ENCODE measurements around the gene OR2T5. TPM values are rescaled to one million over a fixed set of nuclear protein-coding genes. Genes with fewer than 3 reads are reported as not detected.
A peak's percentile ranks its signal among the peaks of the same experiment; 100 is the strongest.
"Not testable (repeated sequence)": the region's sequence is repeated elsewhere in the genome, so short reads cannot be mapped to it uniquely, and the experiment has no call there.

Gene OR2T5
- total RNA-seq, 2 donors from 2014 or later = not detected

- H3K4me1 ChIP-seq (replicated peaks); DNase-seq (ENCODE audit: low spot score); H3K27me3 ChIP-seq (replicated peaks; ENCODE audit: insufficient read depth); H3K36me3 ChIP-seq; intact Hi-C loops (cut with DNase I); H3K4me3 ChIP-seq; H3K27ac ChIP-seq; H3K9me3 ChIP-seq: not testable (repeated sequence)
- 58% methylated on average over 2 of the region's 4 CpGs for WGBS
- peak; percentile 8 for TF ChIP-seq POLR2AphosphoS5 (IDR thresholded peaks at IDR 0.05)
Measured at GRCh38 chr1:248455045-248455444, 33.3 kb upstream of the OR2T5 start.

- no CpG with 5 or more reads among the region's 2 CpGs for whole genome bisulfite sequencing
- H3K27me3 ChIP-seq (replicated peaks; ENCODE audit: insufficient read depth); H3K4me1 ChIP-seq (replicated peaks); H3K36me3 ChIP-seq; H3K9me3 ChIP-seq; DNase-seq (ENCODE audit: low spot score); H3K4me3 ChIP-seq; intact Hi-C loops (cut with DNase I): not testable (repeated sequence)
- peak overlapping the region in 1 of 2 donors; percentile 51 for H3K27ac ChIP-seq
Measured at GRCh38 chr1:248456635-248457034, 31.8 kb upstream of the OR2T5 start.

GRCh38 chr1:248459117-248459516, 29.3 kb upstream of the OR2T5 start:
- H3K4me1 ChIP-seq (replicated peaks); DNase-seq (ENCODE audit: low spot score); H3K27me3 ChIP-seq (replicated peaks; ENCODE audit: insufficient read depth); H3K36me3 ChIP-seq; H3K4me3 ChIP-seq; H3K27ac ChIP-seq; H3K9me3 ChIP-seq; intact Hi-C loops (cut with DNase I): not testable (repeated sequence)
- 66% methylated on average over 7 of the region's 7 CpGs for WGBS

GRCh38 chr1:248471154-248471553, 17.2 kb upstream of the OR2T5 start:
- Histone ChIP-seq H3K27ac (no peak overlapping the region), H3K36me3 (no peaks in the 10 kb centered on the region), H3K27me3 (replicated peaks; ENCODE audit: insufficient read depth) (no peaks in the 10 kb centered on the region), H3K4me1 (replicated peaks) (no peaks in the 10 kb centered on the region), H3K9me3 (no peaks in the 10 kb centered on the region), H3K4me3 (no peak overlapping the region)
- DNase-seq (ENCODE audit: low spot score) = no peak
- 85% methylated on average over 4 of the region's 4 CpGs for WGBS
- intact Hi-C loops (cut with DNase I) = no loop called here
- TF ChIP-seq CTCF (IDR thresholded peaks at IDR 0.05) (no peak), POLR2AphosphoS5 (IDR thresholded peaks at IDR 0.05) (no peak)

- H3K9me3 ChIP-seq; H3K4me3 ChIP-seq; H3K27ac ChIP-seq; H3K27me3 ChIP-seq (replicated peaks; ENCODE audit: insufficient read depth); H3K36me3 ChIP-seq; intact Hi-C loops (cut with DNase I); DNase-seq (ENCODE audit: low spot score); H3K4me1 ChIP-seq (replicated peaks): not testable (repeated sequence)
- WGBS = 60% methylated on average over 2 of the region's 2 CpGs
Measured at GRCh38 chr1:248472111-248472510, 16.3 kb upstream of the OR2T5 start.

DNA sequence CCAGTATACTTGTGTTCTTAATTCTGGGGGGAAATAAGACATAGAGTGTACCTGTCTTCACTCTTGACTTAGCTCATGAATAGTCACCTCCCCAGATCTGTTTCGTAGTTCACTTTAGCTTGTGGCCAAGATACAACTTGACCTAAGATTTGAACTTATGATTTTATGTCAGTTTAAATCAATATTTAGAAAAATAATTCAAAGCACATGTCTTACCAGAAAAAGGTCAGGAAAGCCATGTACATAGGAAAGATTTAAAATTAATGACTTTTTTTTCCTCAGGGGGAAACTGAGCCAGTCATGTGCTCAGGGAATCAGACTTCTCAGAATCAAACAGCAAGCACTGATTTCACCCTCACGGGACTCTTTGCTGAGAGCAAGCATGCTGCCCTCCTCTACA, 15.3 kb upstream of the OR2T5 start, which contains the start of gene OR2T3:
Gene OR2T3 (plus strand): TSS at position 301 of the 400 bp plus-strand sequence. CDS start 0 bp downstream, at position 301.
- H3K27ac ChIP-seq; intact Hi-C loops (cut with DNase I); DNase-seq (ENCODE audit: low spot score); H3K27me3 ChIP-seq (replicated peaks; ENCODE audit: insufficient read depth); H3K4me3 ChIP-seq; H3K4me1 ChIP-seq (replicated peaks); H3K36me3 ChIP-seq; H3K9me3 ChIP-seq: not testable (repeated sequence)
- WGBS = 92% methylated on average over 2 of the region's 2 CpGs

DNA sequence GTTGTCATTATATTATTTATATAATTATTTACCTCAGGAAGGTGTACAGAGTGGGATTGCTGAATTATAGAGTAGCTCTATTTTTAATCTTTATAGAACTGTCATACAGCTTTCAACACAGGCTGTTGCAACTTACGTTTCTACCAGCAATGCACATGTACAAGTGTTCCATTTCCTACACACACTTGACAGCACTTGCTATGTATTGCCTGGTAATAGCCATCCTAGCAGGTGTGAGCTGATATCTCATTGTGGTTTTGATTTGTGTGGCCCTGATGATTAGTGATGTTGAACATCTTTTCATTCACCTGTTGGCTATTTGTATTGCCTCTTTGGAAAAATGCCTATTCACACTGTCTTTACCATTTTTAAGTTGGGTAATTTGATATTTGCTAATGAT, 12.7 kb upstream of the OR2T5 start:
- no CpG with 5 or more reads among the region's 1 CpG for WGBS
- H3K36me3 ChIP-seq; H3K4me3 ChIP-seq; H3K4me1 ChIP-seq (replicated peaks); intact Hi-C loops (cut with DNase I); DNase-seq (ENCODE audit: low spot score); H3K9me3 ChIP-seq; H3K27me3 ChIP-seq (replicated peaks; ENCODE audit: insufficient read depth); H3K27ac ChIP-seq: not testable (repeated sequence)

DNA sequence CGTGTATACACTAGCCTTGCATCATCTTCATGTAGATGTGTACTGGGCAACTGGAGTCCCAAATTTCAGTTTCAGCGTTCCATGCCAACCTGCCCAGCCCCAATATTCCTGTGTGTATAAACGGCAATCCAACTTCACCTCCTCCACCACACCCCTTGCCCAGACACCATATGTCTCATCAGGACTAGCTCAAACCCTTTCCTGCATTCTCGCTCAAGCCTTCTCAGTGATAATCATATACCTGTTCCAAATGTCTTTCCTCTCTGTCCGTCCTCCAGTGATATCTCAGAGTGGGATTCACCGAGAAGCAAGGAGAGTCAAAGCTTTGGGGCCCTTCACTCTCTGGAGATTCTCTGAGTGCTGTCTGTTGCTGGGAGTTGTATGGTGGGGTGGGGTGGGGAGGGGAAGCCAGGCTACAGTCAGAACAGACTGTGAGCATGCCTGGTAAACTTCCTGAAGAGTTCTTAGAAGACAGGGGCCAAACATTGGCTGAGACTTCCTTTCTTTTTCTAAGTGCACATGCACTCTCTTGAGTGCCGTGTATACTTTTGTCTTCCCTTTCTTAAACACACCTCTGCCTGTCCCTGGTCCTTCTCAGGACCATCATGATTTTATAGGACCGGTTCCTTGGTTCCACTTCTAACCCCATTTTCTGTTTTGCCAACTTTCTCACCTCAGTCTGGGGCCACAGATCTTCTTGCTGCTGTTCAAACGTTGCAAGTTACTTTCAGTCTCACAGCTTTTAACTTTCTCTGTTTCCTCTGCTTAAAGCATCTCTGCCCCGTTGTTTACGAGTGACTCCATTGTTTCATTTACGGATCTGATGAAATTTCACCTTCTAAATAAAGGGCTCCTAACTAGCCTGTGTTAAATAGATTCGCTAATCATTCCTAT, 6.5 kb upstream of the OR2T5 start:
- WGBS = 70% methylated on average over 13 of the region's 13 CpGs
- H3K9me3 ChIP-seq; DNase-seq (ENCODE audit: low spot score); H3K4me1 ChIP-seq (replicated peaks); H3K27ac ChIP-seq; intact Hi-C loops (cut with DNase I); H3K27me3 ChIP-seq (replicated peaks; ENCODE audit: insufficient read depth); H3K36me3 ChIP-seq; H3K4me3 ChIP-seq: not testable (repeated sequence)

- no CpG with 5 or more reads among the region's 5 CpGs for WGBS
- H3K36me3 ChIP-seq; H3K9me3 ChIP-seq; H3K27ac ChIP-seq; H3K4me3 ChIP-seq; intact Hi-C loops (cut with DNase I); H3K4me1 ChIP-seq (replicated peaks); DNase-seq (ENCODE audit: low spot score); H3K27me3 ChIP-seq (replicated peaks; ENCODE audit: insufficient read depth): not testable (repeated sequence)
Measured at GRCh38 chr1:248496661-248497060, 8.3 kb downstream of the OR2T5 start.

GRCh38 chr1:248500305-248501035, 12.1 kb downstream of the OR2T5 start:
- WGBS = 90% methylated on average over 1 of the region's 2 CpGs
- intact Hi-C loops (cut with DNase I) = not testable (repeated sequence)

DNA sequence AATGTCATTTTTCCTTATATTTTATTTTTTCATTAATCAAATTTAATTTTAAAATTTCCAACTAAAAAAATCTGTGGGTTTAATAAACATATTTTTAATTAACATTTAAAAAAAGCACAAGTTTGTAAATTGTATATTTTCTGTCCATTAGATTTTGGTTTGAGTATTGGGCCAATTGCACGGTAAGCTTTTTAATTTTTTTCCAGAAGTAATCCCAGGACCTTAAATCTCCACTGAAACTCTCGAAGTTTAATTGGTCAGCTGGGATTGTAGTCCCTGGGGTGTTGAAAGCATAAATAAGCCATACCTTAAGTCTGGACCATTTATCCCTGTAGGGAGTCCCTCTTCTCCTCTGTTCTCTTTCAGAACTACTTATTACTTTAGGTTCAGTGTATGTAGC, 19.4 kb downstream of the OR2T5 start, which contains the start of gene OR2G6:
Gene OR2G6 (plus strand): TSS at position 301 of the 400 bp plus-strand sequence. CDS start 13,574 bp downstream, outside the sequence.
- intact Hi-C loops (cut with DNase I); DNase-seq (ENCODE audit: low spot score); H3K4me1 ChIP-seq (replicated peaks); H3K4me3 ChIP-seq; H3K9me3 ChIP-seq; H3K36me3 ChIP-seq; H3K27ac ChIP-seq; H3K27me3 ChIP-seq (replicated peaks; ENCODE audit: insufficient read depth): not testable (repeated sequence)
- no CpG with 5 or more reads among the region's 2 CpGs for WGBS

More at GRCh38 chr1:248500305-248501035, 12.1 kb downstream of the OR2T5 start:
- not testable (repeated sequence) for H3K9me3 ChIP-seq; H3K4me1 ChIP-seq (replicated peaks); H3K27me3 ChIP-seq (replicated peaks; ENCODE audit: insufficient read depth); DNase-seq (ENCODE audit: low spot score); H3K36me3 ChIP-seq; H3K4me3 ChIP-seq; H3K27ac ChIP-seq

Data from prostate gland (tissue), 2 donors.